HG03045 (cell line): ENCODE measurements around the gene ERRFI1.

Source experiments
- ATAC-seq: cut with Tn5 transposase; IDR thresholded peaks from one replicate; pipeline ENCODE4 v1.9.1; 2021; ENCODE audit warnings: mild to moderate bottlenecking, moderate library complexity; ENCODE audit not compliant: unreplicated experiment

ERRFI1 gene

GRCh38 chr1:8020032-8020431 lies 6.1 kb downstream of the ERRFI1 start:
- ATAC-seq, result no peak

GRCh38 chr1:8019229-8019620 lies 6.9 kb downstream of the ERRFI1 start:
- no peak for ATAC-seq

- no peak for ATAC-seq
These were observed 7.4 kb downstream of the ERRFI1 start for GRCh38 chr1:8018492-8019228.

GRCh38 chr1:8017495-8018197 lies 8.5 kb downstream of the ERRFI1 start:
- ATAC-seq, result no peak

GRCh38 chr1:8016895-8017241 lies 9.2 kb downstream of the ERRFI1 start:
- ATAC-seq, result no peak

GRCh38 chr1:8016210-8016894 lies 9.8 kb downstream of the ERRFI1 start:
- no peak for ATAC-seq

- no peak for ATAC-seq
These were observed 10.3 kb downstream of the ERRFI1 start for GRCh38 chr1:8015809-8016165.

- no peak for ATAC-seq
These were observed 10.9 kb downstream of the ERRFI1 start for GRCh38 chr1:8015036-8015808.

- ATAC-seq, result no peak
These were observed 11.6 kb downstream of the ERRFI1 start for GRCh38 chr1:8014381-8014988.

- no peak for ATAC-seq
These were observed 12.3 kb downstream of the ERRFI1 start for GRCh38 chr1:8013800-8014199.

GRCh38 chr1:8013399-8013798 lies 12.7 kb downstream of the ERRFI1 start:
- no peak for ATAC-seq

- no peak for ATAC-seq
These were observed 13.2 kb downstream of the ERRFI1 start for GRCh38 chr1:8012955-8013354.

- ATAC-seq, result no peak
These were observed 13.9 kb downstream of the ERRFI1 start for GRCh38 chr1:8011923-8012858.

- ATAC-seq, result no peak
These were observed 15.1 kb downstream of the ERRFI1 start for GRCh38 chr1:8011016-8011415.

- no peak for ATAC-seq
These were observed 15.9 kb downstream of the ERRFI1 start for GRCh38 chr1:8010080-8010664.

- ATAC-seq, result no peak
These were observed 16.8 kb downstream of the ERRFI1 start for GRCh38 chr1:8009043-8010002.

GRCh38 chr1:8006037-8006963 lies 19.8 kb downstream of the ERRFI1 start:
- ATAC-seq, result no peak
